Heart left ventricle (tissue), 13 donors: ENCODE results near the gene RAB27B.

ENCODE experiments used
- CTCF ChIP-seq, 12 donors: fragments of 200-600 bp; sonication (generic) in 4 of 12; IDR thresholded peaks; one replicate each; pipeline versions ENCODE4 v1.5.0 to v1.8.0; 2018 to 2022; ENCODE audit warnings: antibody characterized with exemption in 12 of 12, mild to moderate bottlenecking in 5 of 12
- POLR2A ChIP-seq, 2 donors: fragments of 450-650 bp; IDR thresholded peaks; one replicate each; pipeline ENCODE4 v1.6.1; 2017; ENCODE audit warnings: antibody characterized with exemption in 2 of 2, mild to moderate bottlenecking in 2 of 2, moderate library complexity in 2 of 2
- donor health status: ischemic (EF 13 %, LVEDD 7.1; RV severe dilation, severe dysfunction).
- donor health status: DM: no; HTN: yes; CAD: no.
- donor health status: DM: no; HTN: no; CAD: no.
- donor health status: ischemic (EF 25% LVEDD 6.9; RV normal size, moderate dysfunction).
- donor health status: ischemic (EF 25% LVEDD 5.7; RV mildly dilated, moderate dysfunction).
- donor health status: ischemic (EF 35%, LVEDD 5.7; RV mildly dilated, moderate dysfunction).
- donor health status: nonischemic (EF 11% LVEDD 7.7; RV severe dilation, severe dysfunction).
- donor health status: DM: yes; HTN: yes; CAD: no.
- donor health status: PGD.
- donor health status: ischemic (EF 29% LVEDD 5.4; RV normal size, mild dysfunction).
- donor health status: nonischemic (EF 23%, LVEDD 6.1; RV moderate dilation, normal function).

- TF ChIP-seq CTCF (IDR thresholded peaks at IDR 0.05) = no peak
- no peak for TF ChIP-seq POLR2A (IDR thresholded peaks at IDR 0.05)
Observed at GRCh38 chr18:54904581-54904980, 76.3 kb downstream of the RAB27B start.
